AG04449 (cell line): Measurements from ENCODE around the gene BOK.

Experiments used
- CTCF ChIA-PET: fragments of 350-600 bp; formaldehyde crosslinking; extraction: SDS; loops from one replicate; lab custom pipeline; 2021; ENCODE audit warnings: antibody characterized with exemption; lab: Yijun Ruan, JAX
- POLR2A ChIA-PET: fragments of 400-600, 350-600 bp; formaldehyde crosslinking; extraction: SDS; loops from one replicate; lab custom pipeline; 2020; ENCODE audit warnings: antibody characterized with exemption, inconsistent platforms; lab: Yijun Ruan, JAX
- DNase-seq: peaks from one replicate; pipeline ENCODE4 v3.0.0-alpha.2; 2010; ENCODE audit warnings: low read depth, low spot score
- H3K4me3 ChIP-seq: 2 replicates; pipeline ENCODE4 v1.5.1; 2011; ENCODE audit warnings: low read depth, mild to moderate bottlenecking, control low read depth, low read length
- CTCF ChIP-seq: IDR thresholded peaks from one replicate; pipeline ENCODE4 v1.5.1; 2011; ENCODE audit warnings: mild to moderate bottlenecking, moderate library complexity, low read length, control low read depth, inconsistent platforms; ENCODE audit not compliant: insufficient read depth; ENCODE audit errors: missing control alignments

BOK gene

GRCh38 chr2:241558532-241559322 is at the start of gene BOK:
BOK (plus strand) TSS chr2:241558745; CDS start chr2:241559484, 739 bp downstream.
- TF ChIP-seq CTCF, result no peak
- peak within 1 kb of the TSS; percentile 70 for H3K4me3 ChIP-seq
- DNase-seq, result no peak
- ChIA-PET POLR2A (interaction anchor here (0.6 to 2.0 kb wide), 6 partner anchors 11 to 85 kb away, joined by 3 to 12 read pairs (median 4); no protein-coding TSS in a partner anchor), CTCF (interaction anchor here (1.1 to 1.8 kb wide), 3 partner anchors 11 to 54 kb away, joined by 3 to 10 read pairs (median 3); no protein-coding TSS in a partner anchor)

- DNase-seq, result no peak
- CTCF ChIA-PET, result no interaction called here
- POLR2A ChIA-PET, result no interaction called here
- peak overlapping the region; percentile 75 for H3K4me3 ChIP-seq
- TF ChIP-seq CTCF, result no peak
Observed at GRCh38 chr2:241509155-241509784, 49.3 kb upstream of the BOK start.

GRCh38 chr2:241511091-241511741 is 47.3 kb upstream of the BOK start:
- no peak for DNase-seq
- ChIA-PET CTCF (no interaction called here), POLR2A (interaction anchor here (0.6 kb wide), 1 partner anchor 126 kb away, joined by 3 read pairs; the partner anchor contains the start of gene ATG4B)
- TF ChIP-seq CTCF, result no peak
- H3K4me3 ChIP-seq, result no peak overlapping the region

GRCh38 chr2:241514553-241514952 is 44.0 kb upstream of the BOK start:
- ChIA-PET CTCF (interaction anchor here (0.9 to 1.9 kb wide), 2 partner anchors 23 to 144 kb away, joined by 4 to 5 read pairs; no protein-coding TSS in a partner anchor), POLR2A (no interaction called here)
- H3K4me3 ChIP-seq, result no peak overlapping the region
- TF ChIP-seq CTCF, result no peak
- DNase-seq, result no peak

- DNase-seq, result no peak
- no peak for TF ChIP-seq CTCF
- no peak overlapping the region for H3K4me3 ChIP-seq
- ChIA-PET POLR2A (no interaction called here), CTCF (interaction anchor here (0.9 to 1.9 kb wide), 3 partner anchors 19 to 144 kb away, joined by 4 to 6 read pairs (median 5); no protein-coding TSS in a partner anchor)
Observed at GRCh38 chr2:241514986-241515737, 43.4 kb upstream of the BOK start.
